Stimulated activated CD8-positive, alpha-beta memory T cell treated with anti-CD3 and anti-CD28 coated beads, Interleukin-15, amount 100 ng/mL, for 4 hours (primary cell): ENCODE measurements around the gene STK32C.

Source experiments
- DNase-seq, 2 donors: peaks; one replicate each; pipeline ENCODE4 v3.0.0-alpha.2; 2020; ENCODE audit warnings: low read depth in 2 of 2

The STK32C gene

DNA sequence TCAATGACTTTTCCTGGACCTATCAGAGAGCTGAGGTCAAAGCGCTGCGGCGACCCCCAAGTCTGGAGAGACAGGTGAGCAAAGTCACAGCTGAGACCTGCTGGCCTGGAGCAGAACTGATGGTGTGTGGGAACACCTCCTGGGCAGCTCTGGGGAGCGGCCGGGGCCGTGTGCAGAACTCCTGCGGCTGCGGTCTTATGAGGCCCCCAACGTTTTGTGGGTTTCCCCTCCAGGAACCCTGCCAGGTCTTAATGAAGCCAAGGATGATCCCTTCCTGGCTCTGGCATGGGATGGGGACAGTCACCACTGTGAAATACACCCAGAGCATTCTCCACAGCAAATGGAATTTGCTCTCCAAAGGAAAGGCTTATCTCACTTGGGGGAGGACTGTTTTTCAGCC, 94.9 kb downstream of the STK32C start:
- no peak for DNase-seq

DNA sequence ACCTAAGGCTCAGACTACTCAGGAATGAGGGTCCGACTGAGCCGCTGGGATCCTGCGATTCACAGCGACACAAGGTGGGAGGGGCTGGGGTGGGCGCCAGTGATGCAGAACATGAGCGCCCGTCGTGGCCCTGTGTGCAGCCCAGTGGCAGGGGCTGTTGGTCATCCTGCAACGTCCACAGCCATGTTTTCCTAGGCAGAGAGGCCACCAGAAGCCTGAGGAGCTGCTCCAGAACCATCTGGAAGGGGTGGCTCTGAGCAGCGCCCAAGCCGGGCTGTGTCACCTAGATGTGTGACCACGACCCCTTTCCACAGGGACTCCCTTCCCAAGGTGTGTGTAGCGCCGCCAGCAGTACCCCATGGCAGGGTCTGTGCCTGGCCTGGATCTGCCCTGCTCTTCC, 96.5 kb downstream of the STK32C start:
- DNase-seq, result no peak

DNA sequence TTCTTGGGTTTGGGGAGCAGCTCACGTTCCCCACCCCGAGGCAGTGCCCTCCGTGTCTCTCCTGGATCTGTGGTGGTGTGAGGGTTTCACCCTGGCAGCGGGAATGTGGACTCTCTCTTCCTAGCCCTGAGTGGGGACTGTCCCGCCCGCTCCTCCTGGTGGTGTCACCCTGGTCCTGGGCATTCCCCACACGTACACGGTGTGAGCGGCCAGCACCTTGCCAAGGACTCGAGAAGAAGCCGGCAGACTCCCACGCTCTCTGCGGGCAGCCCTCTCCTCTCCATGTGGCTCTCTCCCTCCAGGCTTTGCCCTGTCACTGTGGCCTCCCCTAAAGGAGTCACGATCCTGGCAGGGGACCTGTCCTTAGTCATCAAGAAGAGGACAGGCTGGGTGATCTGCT, 97.0 kb downstream of the STK32C start:
- DNase-seq, result no peak

DNA sequence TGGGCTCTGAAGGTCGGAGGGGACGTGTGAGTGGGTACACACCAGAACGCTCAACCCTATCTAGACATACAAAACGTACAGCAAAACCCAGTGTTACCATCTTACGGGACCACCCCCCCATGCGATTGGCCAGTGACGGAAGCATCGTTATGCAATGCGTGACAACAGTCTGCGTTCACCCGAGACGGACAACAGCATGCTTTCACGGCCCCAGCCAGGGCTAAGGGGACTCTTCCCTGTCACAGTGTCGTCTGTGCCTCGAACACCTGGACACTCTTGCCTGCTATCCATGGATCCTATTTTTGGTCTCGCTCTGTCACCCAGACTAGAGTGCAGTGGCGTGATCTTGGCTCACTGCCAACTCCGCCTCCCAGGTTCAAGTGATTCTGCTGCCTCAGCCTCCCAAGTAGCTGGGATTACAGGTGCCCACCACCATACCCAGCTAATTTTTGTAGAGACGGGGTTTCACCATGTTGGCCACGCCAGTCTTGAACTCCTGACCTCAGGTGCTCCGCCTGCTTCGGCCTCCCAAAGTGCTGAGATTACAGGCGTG, 97.7 kb downstream of the STK32C start:
- DNase-seq, result no peak

DNA sequence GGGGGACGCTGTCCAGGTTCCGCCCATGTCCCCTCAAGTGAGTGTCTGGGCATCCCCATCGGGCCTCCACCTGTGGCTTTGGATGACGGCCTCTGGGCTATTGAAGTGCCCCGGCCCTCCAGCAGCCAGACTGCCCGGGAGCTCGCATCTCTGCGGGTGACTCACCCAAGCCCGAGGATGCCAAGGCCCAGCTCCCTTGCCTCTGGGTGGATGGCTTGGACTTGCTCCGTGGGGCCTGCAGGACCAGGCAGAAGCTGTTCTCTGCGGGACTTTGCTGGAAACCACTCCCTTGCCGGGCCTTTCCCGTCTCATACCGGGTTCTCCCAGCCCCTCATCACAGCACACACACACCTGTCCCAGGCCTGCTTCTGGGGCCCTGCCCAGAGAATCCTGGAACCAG, 98.6 kb downstream of the STK32C start:
- no peak for DNase-seq

DNA sequence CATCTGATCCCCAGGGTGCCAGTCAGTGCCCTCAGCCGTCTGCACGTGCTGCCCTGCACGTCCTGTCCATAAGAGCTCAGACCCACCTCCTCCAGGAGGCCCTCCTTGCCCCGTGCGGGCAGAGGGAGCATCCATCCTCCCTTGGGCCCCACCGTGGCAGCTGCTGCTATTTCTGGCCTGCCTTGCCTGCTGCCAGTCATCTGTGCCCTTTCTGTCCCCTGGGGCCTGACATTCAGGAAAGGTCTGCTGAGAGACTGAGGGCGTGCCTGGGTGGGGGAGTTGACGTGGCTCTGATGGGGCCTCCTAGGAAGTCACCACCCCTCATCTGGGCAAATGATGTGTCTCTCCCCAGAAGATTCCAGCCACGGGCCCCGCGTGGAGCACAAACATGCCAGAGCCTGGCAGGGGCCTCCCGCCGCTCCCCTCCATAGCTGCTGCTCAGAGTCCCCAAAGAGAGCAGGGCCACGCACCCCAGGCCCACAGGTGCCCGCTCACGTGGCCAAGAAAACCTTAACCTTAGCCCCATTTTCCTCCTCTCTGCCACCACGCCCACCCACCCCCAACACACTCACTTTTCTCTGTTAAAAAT, 99.2 kb downstream of the STK32C start:
- no peak for DNase-seq

DNA sequence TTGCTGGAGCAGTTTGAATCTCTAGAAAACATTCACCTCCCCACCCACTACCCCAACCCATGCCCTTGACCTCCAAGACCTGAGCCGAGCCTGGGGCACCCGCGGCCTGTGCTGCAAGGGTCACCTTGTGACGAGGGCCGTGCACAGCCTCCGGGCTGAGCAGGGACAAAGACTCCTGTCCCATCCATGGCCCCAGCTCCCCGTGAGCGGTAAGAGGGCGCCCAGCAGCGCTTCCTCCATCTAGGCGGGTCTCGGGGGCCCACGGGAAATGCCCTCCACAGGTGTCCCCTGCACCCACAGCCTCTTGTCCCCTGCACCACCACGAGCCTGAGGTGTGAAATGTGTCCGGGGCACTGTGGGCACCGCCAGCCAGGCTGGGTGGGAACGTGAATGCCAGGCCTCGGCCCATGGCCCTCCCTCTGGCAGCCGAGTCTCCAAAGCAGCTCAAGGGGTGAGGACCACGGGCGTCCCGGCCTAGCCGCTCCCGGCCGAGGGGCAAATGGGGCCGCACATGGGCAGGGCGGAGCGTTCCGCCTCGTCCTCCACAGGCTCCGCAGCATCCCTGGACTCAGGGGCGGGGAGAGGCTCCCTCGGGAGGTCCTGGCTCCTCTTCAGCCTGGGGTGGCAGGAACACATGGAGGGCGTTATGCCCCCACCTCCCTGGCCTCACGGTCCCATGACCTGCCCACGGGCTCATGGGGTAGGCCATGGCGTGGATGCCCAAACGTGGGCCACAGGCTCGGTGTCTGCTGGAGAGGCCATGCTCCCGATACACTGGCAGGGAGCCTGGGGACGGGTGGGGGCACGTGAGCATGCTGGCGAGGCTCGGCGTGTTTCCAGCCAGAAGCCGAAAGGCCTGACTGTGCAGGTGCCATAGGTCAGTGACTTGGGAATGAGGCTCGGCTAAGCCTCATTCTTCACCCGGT, 100.0 kb downstream of the STK32C start:
- DNase-seq, result no peak

DNA sequence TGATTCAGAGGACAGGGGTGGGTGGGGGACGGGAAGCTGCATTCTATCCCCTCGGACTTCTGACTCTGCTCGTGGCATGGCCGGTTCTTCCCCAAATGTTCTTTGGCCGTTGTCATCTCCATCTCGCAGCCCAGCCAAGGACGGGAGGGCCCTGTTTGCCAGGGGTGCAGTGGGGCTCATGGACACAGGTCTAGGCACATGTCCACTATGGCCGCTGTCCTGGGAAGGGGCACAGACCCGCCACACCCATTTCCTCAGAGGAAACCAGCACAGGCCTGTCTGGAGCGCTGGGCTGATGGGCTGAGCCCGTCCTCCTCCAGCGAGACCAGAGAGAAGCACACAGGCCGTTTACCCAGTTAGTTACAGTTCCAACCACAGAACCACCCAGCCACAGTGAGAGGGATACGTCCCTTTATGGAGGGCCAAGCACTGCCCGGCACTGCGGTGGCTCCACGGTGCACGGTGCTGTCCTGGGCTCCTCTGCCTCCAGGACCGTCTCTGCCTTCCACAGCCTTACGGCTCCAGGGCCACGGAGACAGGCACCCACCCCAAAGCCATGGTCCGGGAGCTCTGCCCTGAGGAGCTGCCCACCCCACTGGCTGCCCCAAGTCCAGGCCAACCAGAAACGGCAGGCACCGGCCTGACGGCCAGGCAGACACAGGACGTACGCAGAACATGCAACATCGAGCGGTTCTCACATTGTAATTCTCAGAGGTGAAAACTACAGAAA, 100.8 kb downstream of the STK32C start:
- no peak for DNase-seq

DNA sequence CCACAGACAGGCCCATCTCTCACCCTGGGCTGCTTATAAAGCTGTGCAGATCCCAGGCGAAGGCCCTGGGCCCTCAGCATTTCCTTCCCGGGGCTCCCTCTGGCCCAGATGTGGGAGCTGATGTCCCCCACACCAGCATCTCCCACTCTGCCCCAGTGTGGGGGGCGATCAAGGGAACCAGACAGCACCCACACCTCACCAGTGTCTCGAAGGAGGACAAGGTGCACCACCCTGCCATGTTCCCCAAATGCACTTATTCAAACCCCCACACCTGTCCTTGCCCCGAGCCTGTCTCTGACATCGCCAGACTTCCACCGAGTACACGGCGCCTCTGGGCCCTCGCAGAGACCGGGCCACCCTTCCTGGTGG, 101.4 kb downstream of the STK32C start:
- DNase-seq, result no peak

DNA sequence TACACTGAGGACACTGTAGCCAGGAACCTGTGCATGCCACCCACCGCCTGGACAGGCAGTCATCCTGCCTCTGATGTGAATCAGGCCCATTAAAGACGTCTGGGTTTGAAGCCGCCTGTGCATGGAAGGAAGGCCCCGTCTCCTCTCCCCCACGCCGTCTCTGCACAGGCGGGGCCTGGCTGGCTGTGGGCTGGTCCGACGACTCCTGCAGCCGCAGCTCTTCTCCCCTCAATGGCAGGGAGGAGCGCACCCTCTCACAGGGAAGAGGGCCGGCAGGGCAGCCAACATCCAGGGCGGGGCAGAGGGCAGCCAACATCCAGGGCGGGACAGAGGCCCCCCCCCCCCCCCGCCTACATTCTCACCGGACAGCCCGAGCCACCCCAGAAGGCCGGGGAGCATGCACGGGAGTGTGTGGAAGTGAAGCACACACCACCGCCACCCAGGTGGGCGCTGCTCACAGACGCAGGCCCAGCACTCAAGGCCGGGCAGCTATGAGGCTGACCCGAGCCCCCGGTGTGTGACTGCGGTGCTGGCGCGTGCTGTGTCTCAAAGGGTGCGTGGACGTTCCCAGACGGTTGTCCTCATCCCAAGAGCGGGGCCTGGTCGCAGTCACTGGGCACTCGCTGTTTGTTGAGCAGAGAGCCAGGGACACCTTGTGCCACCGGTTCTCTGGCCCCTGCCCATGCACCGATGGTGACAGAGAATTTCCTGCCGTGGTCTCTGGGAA, 101.9 kb downstream of the STK32C start:
- DNase-seq, result no peak

DNA sequence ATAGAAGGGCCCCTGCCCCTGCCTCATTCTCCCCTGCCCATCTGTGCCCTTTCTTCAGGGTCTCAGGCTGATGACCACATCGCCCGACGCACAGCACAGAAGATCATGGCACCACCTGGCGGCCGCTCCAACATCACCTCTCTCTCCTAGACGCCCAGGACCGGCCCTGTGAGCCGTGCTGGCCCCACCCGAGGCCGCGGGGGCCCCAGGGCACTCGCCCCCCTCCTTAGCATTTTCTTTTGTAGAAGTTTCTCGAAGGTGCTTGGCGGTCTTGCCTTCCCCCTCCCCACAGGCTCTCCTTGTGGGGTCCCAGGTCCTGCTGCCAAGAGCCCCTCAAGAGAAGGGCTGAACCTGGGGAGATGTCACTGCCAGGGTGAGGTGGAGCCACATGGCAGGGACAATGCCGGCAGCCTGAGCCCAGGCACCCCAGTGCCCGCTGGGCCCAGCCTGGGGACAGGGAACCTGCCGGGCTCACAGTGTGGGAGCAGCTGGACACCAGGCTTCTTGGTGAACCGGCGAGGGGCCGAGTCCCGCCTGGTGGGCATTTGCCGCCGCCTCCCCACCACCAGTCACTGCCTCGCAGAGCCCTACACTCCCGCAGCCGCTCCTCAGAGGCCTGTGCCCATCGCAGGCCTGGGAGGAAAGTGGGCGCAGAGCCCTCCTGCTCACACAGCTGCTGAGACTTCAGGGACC, 102.8 kb downstream of the STK32C start:
- no peak for DNase-seq

DNA sequence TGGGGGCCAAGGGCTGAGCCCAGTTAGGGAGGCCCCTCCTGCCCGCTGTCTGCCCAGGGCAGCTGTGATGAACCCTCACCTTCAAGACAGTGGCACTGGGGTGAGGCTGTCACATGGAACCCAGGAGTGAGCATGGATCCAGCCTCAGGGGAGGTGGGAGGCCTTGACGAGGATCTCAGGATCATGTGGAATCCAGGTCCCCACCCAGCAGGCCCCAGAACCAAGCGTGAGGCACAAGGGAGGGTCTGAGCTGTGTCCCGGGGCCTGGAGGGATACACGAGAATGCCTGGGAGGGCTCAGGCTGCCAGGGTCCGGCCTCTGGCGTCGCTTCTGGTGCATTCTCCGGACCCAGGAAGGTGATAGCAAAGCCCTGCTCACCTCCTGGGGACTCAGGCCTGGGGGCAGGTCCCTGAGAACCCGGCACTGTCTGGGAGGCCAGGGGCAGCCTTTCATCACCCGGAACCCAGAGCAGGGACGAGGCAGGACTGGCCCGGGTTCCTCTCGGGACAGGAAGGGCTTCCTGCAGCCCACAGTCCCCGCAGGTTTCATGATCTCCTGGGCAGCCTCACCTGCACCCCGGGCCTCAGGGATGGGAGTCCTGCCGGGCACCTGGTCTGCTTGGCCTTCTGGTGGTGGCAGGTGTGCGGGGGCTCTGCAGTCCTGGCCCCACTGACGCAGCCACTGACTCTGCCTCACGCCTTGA, 103.5 kb downstream of the STK32C start:
- no peak for DNase-seq

DNA sequence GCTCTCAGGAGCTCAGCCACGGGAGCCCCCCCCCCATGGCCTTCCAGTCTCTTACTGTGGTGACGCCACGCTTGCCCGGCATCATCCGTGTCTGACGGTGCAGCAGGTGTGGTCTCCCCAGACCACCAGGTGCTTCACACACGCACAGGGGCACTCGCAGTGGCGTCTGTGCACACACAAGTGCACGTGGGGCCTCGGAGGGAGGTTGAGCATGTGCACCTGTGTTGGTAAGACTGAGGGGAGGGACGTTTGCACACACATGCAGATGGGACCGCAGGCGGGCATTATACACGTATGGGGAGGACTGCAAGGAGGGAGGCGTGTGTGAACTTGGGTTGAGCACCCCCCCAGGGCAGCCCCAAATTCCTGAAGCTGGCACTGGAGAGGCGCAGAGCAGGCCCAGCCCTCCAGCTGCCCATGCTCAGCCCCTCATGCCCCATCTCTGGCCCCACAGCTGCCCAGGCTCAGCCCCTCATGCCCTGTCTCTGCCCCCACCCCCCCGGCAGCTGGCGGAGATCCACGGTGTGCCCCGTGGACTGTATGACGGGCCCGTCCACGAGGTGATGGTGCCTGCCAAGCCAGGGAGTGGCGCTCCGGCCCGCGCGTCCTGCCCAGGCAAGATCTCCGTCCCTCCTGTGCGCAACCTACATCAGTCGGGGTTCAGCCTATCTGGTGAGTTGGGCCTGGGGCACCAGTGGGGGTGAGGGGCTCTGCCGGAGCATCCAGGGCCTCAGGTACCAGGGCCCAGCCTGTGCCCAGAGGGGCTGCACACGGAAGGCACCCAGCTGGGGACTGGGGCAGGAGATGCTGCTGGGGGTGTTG, 104.3 kb downstream of the STK32C start:
- DNase-seq, result no peak

DNA sequence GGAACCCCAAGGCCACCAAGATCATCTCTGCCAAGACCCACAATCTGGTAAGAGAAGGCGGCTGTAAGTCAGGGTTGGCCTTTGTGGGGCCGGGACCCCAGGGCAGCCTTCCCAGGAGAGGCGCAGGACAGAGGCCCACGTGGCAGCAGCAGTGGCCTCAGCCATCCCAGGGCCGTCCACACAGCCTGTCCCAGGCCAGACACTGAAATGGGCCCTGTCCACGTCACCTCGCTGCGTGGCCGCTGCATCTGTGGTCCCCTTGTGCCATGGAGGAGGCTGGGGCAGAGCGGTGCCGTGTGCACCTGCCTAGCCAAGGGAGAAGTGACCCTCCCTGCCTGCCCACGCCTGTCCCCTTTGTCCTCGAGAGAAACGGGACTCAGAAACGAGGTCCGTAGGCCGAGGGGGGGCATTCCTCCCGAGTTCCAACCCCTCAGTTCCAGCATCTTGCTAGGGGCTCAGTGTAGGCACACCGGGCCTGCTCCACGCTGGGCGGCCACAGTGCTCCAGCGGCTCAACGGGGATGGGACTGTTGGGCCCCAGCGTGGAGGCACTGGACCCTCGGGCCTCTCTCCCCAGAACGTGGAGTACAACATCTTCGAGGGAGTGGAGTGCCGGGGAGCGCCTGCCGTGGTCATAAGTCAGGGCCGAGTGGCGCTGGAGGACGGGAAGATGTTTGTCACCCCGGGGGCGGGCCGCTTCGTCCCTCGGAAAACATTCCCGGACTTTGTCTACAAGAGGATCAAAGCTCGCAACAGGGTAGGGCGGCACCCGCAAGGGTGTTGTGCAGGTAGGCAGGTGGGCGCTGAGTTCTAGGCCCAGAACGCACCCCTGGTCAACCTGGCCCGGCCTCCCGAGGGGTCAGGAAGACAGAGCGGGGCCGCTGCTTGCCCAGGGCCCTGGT, 105.4 kb downstream of the STK32C start:
- DNase-seq, result no peak

DNA sequence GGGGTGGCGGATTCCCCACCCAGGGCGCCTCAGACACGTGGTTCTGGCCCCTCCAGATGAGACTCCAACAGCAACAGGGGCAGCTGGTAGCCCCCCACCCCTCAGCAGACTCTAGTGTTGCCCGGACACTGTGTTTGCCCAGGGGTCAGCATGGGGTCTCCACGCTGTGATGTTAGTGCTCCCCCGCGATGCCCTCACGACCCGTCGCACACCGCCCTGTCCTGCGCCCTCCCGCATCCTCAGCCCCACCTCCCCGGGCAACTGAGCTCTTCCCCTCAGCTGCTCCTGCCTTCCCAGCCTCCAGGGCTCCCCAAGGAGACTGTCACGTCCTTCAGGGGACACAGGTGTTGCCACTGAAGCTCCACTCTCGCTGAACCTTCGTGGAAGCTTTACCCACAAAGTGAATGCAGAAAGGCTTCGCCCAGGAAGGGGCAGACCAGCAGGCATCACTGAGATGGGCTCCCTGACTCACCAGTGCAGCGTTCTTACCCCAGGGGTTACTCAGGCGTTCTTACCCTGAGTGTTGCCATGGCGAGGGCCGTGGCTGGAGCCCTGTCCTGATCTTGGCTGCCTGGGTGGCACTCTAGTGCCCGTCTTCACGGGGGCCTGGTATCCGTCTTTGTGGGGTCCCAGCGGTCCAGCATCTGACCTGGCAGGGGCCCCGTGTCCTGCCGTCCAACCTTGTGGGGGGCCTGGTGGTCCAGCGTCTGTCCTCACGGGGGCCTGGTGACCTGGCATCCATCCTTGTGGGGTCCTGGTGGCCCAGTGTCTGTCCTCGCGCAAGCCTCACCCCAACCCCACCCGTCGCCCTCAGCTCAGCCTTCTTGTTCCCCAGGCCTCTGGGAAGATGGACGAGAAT, 106.4 kb downstream of the STK32C start:
- no peak for DNase-seq

DNA sequence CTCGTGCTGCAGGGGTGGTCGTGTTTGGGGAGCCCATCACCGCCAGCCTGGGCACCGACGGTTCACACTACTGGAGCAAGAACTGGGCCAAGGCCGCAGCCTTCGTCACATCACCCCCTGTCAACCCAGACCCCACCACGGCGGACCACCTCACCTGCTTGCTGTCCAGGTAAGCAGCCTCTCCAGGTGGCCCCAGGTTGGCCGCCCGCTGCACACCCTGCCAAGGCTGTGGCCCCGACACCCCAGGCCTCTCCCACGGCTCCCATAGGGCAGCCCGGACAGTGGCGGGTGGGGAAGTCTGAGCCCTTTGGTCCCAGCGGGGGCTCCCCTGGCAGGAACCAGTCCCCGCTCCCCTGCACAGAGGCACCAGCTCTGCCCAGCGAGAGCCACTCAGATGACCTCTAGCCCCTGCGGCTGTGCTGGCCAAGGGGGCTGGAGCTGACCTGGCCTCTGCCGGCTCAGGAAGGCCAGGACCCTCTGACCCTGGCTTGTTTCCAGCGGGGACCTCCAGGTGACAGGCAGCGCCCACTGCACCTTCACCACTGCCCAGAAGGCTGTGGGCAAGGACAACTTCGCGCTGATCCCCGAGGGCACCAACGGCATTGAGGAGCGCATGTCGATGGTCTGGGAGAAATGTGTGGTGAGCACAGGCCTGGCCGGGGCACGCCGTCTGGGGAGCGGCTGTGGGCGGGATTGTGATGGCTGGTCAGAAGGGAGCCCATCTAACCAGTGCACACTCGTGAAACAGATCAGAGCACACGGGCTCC, 107.2 kb downstream of the STK32C start:
- DNase-seq, result no peak

DNA sequence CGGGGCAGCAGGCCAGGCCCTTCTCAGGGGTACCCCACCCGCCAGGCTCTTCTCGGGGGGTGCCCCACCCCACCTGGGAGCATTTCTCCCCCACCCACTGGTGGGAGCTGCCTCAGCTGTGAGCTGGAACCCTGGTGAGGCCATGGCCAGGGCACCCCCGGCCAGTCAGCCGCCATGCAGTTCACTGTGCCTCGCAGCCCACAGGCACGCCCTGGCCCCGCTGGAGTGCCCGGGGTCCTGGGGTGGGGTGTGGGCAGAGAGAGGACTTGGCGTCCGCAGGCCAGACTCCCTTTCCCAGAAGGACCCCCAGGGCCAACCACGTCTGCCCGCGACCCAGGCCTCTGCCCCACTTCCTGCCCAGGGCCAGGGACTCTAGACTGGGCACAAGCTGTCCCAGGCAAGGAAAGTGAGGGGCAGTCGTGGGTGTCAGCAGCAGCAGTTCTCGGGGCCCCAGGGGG, 107.9 kb downstream of the STK32C start:
- no peak for DNase-seq
